NCI-H2196 treated with DMSO at 0.1 percent for 48 hours (cell line): Measurements from ENCODE around the gene LENG9.
"Not testable (repeated sequence)": the region's sequence is repeated elsewhere in the genome, so short reads cannot be mapped to it uniquely, and the experiment has no call there.

Source experiments
- DNase-seq: peaks from one replicate; lab custom pipeline; 2025; ENCODE audit not compliant: unreplicated experiment; lab: John Stamatoyannopoulos, UW

Gene LENG9

DNA sequence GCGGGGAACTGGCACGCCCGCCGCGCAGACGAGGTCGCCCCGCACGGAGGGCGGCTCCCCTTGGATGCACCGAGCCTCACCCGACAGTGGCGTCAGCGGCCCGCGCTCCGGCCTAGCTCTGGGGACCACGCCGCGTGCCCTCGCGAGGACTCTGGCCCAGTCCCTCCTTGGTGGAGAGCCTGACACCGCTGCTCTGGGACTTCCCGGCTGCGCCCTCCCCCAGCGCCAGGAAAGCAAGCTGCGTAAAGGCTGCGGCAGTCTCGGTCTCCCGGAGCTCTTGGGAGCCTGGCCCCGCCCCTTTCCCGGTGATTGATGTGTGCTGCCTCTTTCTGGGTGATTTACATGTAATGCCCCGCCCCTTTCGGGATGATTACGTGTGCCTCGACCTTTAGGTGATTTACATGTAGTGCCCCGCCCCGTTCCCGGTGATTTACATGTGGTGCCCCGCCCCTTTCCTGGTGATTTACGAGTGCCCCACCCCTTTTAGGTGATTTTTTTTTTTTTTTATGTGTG, at the start of gene LENG9:
Gene LENG9 (minus strand): TSS at position 248 of the 513 bp plus-strand sequence. CDS start 252 bp downstream, outside the sequence.
- DNase-seq = peak; percentile 100

GRCh38 chr19:54509200-54509940, 45.8 kb upstream of the LENG9 start:
- DNase-seq = not testable (repeated sequence)

- DNase-seq = not testable (repeated sequence)
Measured at GRCh38 chr19:54508487-54508886, 44.9 kb upstream of the LENG9 start.

- DNase-seq = no peak
Measured at GRCh38 chr19:54507824-54508223, 44.2 kb upstream of the LENG9 start.

DNA sequence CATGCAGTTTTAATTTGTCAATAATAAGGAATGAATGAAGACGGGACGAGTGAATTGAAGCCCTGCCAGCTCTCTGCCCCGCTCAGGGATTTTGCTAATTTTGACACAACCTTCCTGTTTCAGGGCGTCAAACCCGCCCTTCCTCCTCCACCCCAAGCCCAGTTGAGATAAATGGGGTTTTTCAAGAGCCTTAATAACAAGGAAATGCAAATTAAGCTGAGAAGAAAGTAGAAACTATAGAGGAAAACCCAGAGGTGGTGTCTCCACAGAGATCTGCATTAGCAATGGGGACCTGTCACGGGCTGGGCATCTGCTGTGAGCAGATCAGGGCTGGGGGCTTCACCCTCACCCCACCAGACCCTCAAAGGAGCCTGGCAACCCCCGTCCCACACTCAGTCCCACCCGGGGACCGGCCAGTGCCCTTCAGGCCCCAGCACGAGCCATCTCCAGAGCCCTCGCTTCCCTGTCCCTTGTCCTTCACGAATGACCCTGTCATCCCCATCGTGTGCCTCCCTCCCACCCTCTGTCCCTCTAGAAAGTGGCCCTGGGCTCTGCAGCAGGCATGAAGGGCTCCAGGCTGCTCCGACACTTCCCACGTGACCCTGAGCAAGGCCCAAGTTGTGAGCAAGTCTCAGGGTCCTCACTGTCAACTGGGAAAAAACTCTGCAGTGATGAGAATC, 43.6 kb upstream of the LENG9 start:
- DNase-seq = not testable (repeated sequence)

- DNase-seq = no peak
Measured at GRCh38 chr19:54506079-54506478, 42.5 kb upstream of the LENG9 start.

- DNase-seq = not testable (repeated sequence)
Measured at GRCh38 chr19:54505542-54505941, 42.0 kb upstream of the LENG9 start.

DNA sequence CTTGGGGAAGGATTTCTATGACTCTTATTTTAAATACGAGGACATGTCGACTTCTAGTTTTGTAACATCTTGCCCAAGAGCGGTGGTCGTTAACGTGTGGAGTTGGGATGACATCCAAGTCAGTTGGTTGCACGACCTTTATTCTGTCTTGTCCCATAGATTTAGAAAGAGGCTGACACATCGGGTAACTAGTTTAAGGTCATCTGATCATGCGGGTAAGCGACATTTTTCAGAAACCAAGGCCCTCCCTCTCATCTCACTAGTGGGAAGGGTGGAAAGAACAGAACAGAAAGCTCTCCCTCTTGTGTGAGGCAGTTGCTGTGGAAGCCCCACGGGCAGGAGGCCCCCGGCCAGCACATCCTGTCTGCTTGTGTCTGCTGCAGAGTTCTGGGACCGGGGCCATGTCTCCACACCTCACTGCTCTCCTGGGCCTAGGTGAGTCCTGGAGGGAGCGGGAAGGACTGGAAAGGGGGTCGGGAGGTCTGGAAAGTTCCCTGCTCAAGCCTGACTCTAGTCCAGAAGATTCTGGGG, 39.0 kb upstream of the LENG9 start, which contains the start of gene LAIR2:
Gene LAIR2 (plus strand): TSS at position 314 of the 531 bp plus-strand sequence. CDS start 88 bp downstream, at position 402.
- DNase-seq = no peak

GRCh38 chr19:54498451-54498772, 34.8 kb upstream of the LENG9 start:
- not testable (repeated sequence) for DNase-seq

DNA sequence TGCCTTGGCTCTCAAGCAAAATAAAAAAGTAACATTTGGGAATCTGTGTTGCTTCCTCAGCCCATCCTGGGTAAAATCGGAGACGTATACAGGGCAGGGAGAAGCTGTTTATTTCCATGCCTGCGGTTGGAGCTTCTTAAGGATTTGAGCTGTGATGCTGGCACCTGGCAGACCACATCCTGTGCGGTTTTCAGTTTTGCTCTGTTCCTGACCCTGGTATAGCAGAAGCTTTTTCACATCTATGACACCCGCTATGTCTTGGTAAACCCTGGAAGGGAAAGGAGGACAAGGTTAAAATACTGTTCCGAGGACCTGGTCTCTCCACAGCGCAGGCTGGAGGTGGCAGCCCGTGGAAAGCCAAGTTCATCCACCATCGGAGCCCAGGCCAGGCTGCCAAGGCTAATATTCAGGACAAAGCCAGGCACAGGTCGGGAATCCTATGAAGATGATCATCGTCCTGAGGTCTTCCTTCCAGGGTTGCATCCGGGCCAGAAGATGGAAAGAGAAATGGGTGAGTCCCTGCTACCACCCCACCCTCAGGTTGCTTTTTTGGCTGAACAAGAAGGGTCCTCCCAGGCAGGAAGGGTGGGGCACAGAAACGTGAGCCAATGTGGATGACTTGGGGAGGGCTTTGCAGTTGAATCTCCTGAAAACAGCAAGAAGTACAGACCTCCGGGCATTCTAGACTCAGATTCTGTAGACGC, 34.3 kb upstream of the LENG9 start:
- not testable (repeated sequence) for DNase-seq

DNA sequence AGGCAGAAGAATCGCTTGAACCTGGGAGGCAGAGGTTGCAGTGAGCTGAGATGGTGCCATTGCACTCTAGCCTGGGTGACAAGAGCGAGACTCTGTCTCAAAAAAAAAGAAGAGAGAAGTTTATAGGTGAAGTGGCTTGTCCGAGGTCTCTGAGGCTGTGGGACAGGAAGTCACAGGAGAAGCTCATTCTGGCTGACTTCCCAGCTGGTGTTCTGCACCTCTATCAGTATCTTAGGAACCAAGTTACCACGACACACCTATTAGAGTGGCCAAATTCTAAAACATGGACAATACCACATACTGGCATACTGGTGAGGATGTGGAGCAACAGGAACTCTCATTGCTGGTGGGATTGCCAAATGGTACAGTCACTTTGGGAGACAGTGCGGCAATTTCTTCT, 31.7 kb upstream of the LENG9 start:
- not testable (repeated sequence) for DNase-seq

DNA sequence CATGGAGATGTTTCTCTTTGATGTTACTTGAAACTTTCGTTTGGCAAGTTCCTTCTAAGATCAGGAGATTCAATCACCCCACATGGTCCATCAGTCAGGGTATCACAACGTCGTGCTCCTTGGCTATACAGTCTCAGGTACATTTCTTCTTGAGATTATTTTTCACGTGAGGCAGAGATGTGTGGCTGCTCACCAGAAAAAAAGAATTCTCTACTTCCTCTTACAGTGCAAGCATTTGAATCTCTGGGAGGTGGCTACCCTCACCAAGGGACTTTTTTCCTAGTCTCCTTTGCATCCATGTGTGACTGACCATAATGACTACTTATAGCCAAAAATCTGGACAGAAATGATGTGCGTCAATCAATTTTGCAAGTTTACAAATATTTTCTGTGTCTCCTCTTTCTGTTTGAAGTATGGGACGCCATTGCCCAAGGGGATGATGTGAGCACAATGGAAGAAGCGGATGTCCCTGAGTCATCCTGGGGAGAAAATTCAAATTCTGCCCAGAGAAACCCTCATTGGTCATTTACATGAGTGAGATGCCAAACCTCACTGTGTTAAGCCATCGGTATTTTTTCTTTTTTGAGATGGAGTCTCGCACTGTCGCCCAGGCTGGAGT, 30.5 kb upstream of the LENG9 start:
- DNase-seq = no peak

- DNase-seq = not testable (repeated sequence)
Measured at GRCh38 chr19:54493056-54493455, 29.5 kb upstream of the LENG9 start.

- DNase-seq = no peak
Measured at GRCh38 chr19:54492568-54492967, 29.0 kb upstream of the LENG9 start.

GRCh38 chr19:54489766-54490165, 26.2 kb upstream of the LENG9 start:
- DNase-seq = no peak

DNA sequence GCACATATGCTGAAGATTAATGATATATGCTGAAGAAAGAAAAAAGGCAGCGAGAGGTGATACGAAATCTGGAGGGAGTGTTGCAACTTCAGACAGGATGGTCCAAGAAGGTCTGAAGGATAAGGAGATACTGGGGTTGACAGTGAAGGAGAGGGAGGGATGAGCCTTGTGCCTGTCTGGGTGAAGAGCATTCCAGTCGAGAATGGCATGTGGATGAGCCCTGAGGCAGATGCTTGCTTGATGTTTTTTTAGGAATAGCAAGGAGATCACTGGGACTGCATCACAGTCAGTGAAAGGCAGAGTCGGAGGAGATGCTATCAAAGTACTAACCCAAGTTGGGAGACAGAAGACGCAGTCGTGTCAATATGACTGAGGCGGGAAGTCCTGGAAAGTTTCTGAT, 25.8 kb upstream of the LENG9 start:
- no peak for DNase-seq

GRCh38 chr19:54485851-54486250, 22.3 kb upstream of the LENG9 start:
- DNase-seq = no peak

- DNase-seq = no peak
Measured at GRCh38 chr19:54484451-54484850, 20.9 kb upstream of the LENG9 start.

DNA sequence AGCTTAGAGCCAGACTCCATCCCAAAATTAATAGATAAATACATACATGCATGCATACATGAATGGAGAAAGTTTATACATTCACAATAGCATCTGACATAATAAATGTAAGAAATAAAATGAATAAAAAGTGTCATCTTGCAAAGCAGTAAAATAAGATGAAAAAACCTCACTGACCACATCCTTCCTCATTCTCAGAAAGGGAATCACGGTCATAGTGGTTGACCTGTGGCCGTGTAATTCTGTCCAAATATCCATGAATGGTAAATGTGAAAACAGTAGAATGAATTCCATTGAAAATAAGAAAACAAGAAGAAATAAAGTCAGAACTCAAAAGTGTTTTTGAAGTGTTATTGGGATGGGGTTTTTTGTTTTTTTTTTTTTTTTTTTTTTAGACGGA, 19.3 kb upstream of the LENG9 start:
- DNase-seq = no peak

GRCh38 chr19:54481326-54481930, 17.9 kb upstream of the LENG9 start:
- peak; percentile 23 for DNase-seq
